GM19035 (cell line): ENCODE data around the gene ZNF283.
"Not testable (repeated sequence)": the region's sequence is repeated elsewhere in the genome, so short reads cannot be mapped to it uniquely, and the experiment has no call there.

ENCODE experiments used
- ATAC-seq: cut with Tn5 transposase; IDR thresholded peaks from one replicate; pipeline ENCODE4 v1.9.1; 2021; ENCODE audit not compliant: unreplicated experiment

Gene ZNF283

GRCh38 chr19:43847884-43848283 lies 20.8 kb downstream of the ZNF283 start:
- no peak for ATAC-seq

GRCh38 chr19:43848821-43849220 lies 21.7 kb downstream of the ZNF283 start:
- ATAC-seq, result no peak

- no peak for ATAC-seq
Measured at GRCh38 chr19:43858174-43858573, 31.1 kb downstream of the ZNF283 start.

- ATAC-seq, result not testable (repeated sequence)
Measured at GRCh38 chr19:43866923-43867322, 39.8 kb downstream of the ZNF283 start.

- no peak for ATAC-seq
Measured at GRCh38 chr19:43872547-43873336, 45.6 kb downstream of the ZNF283 start.

GRCh38 chr19:43880483-43880882 lies 53.4 kb downstream of the ZNF283 start:
- ATAC-seq, result no peak

GRCh38 chr19:43883864-43884263 lies 56.7 kb downstream of the ZNF283 start, which contains the start of gene ZNF404:
Gene ZNF404, minus strand, starts transcription at chr19:43883964.
- no peak for ATAC-seq

- ATAC-seq, result no peak
Measured at GRCh38 chr19:43895727-43896308, 68.7 kb downstream of the ZNF283 start.
